GM18505 (cell line): ENCODE measurements around the gene FAM89B.
"Not testable (repeated sequence)": the region's sequence is repeated elsewhere in the genome, so short reads cannot be mapped to it uniquely, and the experiment has no call there.

Experiments used
- ATAC-seq: cut with Tn5 transposase; IDR thresholded peaks from one replicate; pipeline ENCODE4 v1.9.1; 2021; ENCODE audit not compliant: unreplicated experiment
- POLR2A ChIP-seq: IDR thresholded peaks from 4 replicates; pipeline ENCODE4 v1.6.1; 2011; ENCODE audit warnings: borderline replicate concordance; ENCODE audit not compliant: insufficient read depth, insufficient read length; ENCODE audit errors: extremely low read depth

The FAM89B gene

GRCh38 chr11:65557280-65558001 is 14.9 kb upstream of the FAM89B start:
- no peak for TF ChIP-seq POLR2A
- ATAC-seq = no peak

GRCh38 chr11:65558002-65558929 is 14.1 kb upstream of the FAM89B start, which contains the start of gene LTBP3:
TSS of gene LTBP3 (minus strand) at chr11:65558359. CDS start at chr11:65557959, 400 bp downstream.
- ATAC-seq = no peak
- TF ChIP-seq POLR2A = no peak

- ATAC-seq = no peak
- no peak for TF ChIP-seq POLR2A
Measured at GRCh38 chr11:65558930-65559509, 13.3 kb upstream of the FAM89B start.

- ATAC-seq = no peak
- TF ChIP-seq POLR2A = no peak
Measured at GRCh38 chr11:65559535-65559934, 12.8 kb upstream of the FAM89B start.

GRCh38 chr11:65559951-65560537 is 12.3 kb upstream of the FAM89B start:
- ATAC-seq = no peak
- no peak for TF ChIP-seq POLR2A

- ATAC-seq = no peak
- no peak for TF ChIP-seq POLR2A
Measured at GRCh38 chr11:65560555-65561418, 11.6 kb upstream of the FAM89B start.

GRCh38 chr11:65562020-65562419 is 10.3 kb upstream of the FAM89B start:
- no peak for TF ChIP-seq POLR2A

GRCh38 chr11:65562788-65563187 is 9.6 kb upstream of the FAM89B start:
- no peak for ATAC-seq
- no peak for TF ChIP-seq POLR2A

More at GRCh38 chr11:65562020-65562419, 10.3 kb upstream of the FAM89B start:
- ATAC-seq = no peak

- TF ChIP-seq POLR2A = no peak
- no peak for ATAC-seq
Measured at GRCh38 chr11:65563601-65564000, 8.7 kb upstream of the FAM89B start.

- ATAC-seq = not testable (repeated sequence)
Measured at GRCh38 chr11:65564879-65565559, 7.3 kb upstream of the FAM89B start.

GRCh38 chr11:65565624-65566453 is 6.5 kb upstream of the FAM89B start:
- TF ChIP-seq POLR2A = no peak
- no peak for ATAC-seq
